KMS-11 (cell line): ENCODE measurements around the gene CHRD.

Experiments
- H2AFZ ChIP-seq: fragments of 200-600 bp; sonication (generic); 2 replicates; pipeline ENCODE4 v1.6.1; 2016; ENCODE audit warnings: antibody characterized with exemption, mixed run types, low read depth
- H3K27ac ChIP-seq: fragments of 200-600 bp; sonication (generic); 2 replicates; pipeline ENCODE4 v1.6.1; 2016; ENCODE audit warnings: mild to moderate bottlenecking, mixed run types
- H3K27me3 ChIP-seq: fragments of 200-600 bp; sonication (generic); 2 replicates; pipeline ENCODE4 v1.6.1; 2017; ENCODE audit warnings: mild to moderate bottlenecking, low read depth, mixed run types, moderate library complexity; ENCODE audit not compliant: insufficient read depth
- H3K36me3 ChIP-seq: fragments of 200-600 bp; sonication (generic); 2 replicates; pipeline ENCODE4 v1.6.1; 2017; ENCODE audit warnings: mild to moderate bottlenecking, mixed run types; ENCODE audit not compliant: insufficient read depth
- H3K4me1 ChIP-seq: fragments of 200-600 bp; sonication (generic); 2 replicates; pipeline ENCODE4 v1.6.1; 2016; ENCODE audit warnings: mild to moderate bottlenecking, low read depth, mixed run types; ENCODE audit not compliant: poor library complexity, severe bottlenecking
- H3K4me2 ChIP-seq: fragments of 200-600 bp; sonication (generic); 2 replicates; pipeline ENCODE4 v1.7.0; 2016; ENCODE audit warnings: mild to moderate bottlenecking, mixed run types
- H3K4me3 ChIP-seq: fragments of 200-600 bp; sonication (generic); IDR thresholded peaks from 2 replicates; pipeline ENCODE4 v1.6.1; 2017; ENCODE audit warnings: low read depth, low read length, mixed read lengths; ENCODE audit not compliant: insufficient read depth
- H3K79me2 ChIP-seq: fragments of 200-600 bp; sonication (generic); 2 replicates; pipeline ENCODE4 v1.6.1; 2016; ENCODE audit warnings: low read depth, mixed run types; ENCODE audit not compliant: insufficient read depth
- H3K9ac ChIP-seq: fragments of 200-600 bp; sonication (generic); 2 replicates; pipeline ENCODE4 v1.6.1; 2016; ENCODE audit warnings: mild to moderate bottlenecking, mixed run types
- H4K20me1 ChIP-seq: fragments of 200-600 bp; sonication (generic); 2 replicates; pipeline ENCODE4 v1.6.1; 2016; ENCODE audit warnings: mild to moderate bottlenecking, mixed run types; ENCODE audit not compliant: insufficient read depth
- TF ChIP-seq, protein P1 (sequence below): fragments of 200-600 bp; sonication (generic); conservative IDR thresholded peaks from 2 replicates; pipeline ENCODE4 v1.6.1; 2017; ENCODE audit warnings: low read depth, mild to moderate bottlenecking, antibody characterized with exemption, low read length, moderate library complexity, mixed read lengths

CHRD gene

DNA sequence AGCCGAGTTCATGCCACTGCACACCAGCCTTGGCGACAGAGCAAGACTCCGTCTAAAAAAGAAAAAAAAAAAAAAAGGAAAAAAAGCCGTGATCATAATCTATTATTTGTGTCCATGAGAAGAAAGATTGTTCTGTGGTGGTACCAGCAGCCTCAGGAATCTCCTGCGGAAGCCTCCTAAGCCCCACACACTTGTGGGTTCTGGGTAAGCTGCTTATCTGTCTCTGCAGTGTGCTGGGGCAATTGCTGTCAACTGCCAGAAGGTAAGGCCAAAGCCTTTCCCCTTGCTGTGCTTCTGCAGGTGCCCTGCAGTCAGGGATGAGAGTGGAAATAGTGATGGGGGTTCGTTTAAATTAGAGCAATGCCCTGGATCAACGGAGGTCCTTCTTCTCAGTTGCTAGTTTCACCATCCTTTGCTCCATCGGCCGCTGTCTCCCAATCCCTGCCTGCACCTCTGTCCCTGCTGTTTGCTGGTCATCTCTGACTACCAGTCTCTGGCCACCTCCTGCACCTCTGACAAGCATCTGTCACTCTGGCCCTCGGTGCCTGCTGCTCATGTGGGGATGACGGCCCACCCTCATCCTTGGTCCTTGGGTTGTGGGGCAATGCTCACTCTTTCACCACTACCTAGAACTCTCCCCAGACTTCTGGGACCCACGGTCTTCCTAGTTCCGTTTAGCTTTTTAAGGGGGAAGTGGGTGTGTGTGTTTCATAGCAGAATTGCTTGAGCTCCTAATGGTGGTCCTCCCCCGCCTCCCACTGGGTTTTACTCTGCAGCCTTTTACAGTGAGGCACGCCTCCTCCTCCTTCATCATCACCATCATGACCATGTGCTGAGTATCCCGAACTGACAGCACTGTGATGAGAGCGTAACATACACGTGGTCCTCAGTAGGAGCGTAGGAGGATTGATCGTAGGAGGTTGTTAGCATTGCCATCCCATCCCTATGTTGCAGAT, 25.5 kb downstream of the CHRD start:
- Histone ChIP-seq H3K27me3 (no peaks in the 10 kb centered on the region), H3K79me2 (no peaks in the 10 kb centered on the region), H2AFZ (no peak overlapping the region), H3K4me2 (no peak overlapping the region), H3K4me3 (no peak overlapping the region), H3K36me3 (no peaks in the 10 kb centered on the region), H3K4me1 (no peaks in the 10 kb centered on the region), H4K20me1 (no peaks in the 10 kb centered on the region), H3K27ac (no peak overlapping the region), H3K9ac (no peak overlapping the region)
- TF ChIP-seq, protein P1, sequence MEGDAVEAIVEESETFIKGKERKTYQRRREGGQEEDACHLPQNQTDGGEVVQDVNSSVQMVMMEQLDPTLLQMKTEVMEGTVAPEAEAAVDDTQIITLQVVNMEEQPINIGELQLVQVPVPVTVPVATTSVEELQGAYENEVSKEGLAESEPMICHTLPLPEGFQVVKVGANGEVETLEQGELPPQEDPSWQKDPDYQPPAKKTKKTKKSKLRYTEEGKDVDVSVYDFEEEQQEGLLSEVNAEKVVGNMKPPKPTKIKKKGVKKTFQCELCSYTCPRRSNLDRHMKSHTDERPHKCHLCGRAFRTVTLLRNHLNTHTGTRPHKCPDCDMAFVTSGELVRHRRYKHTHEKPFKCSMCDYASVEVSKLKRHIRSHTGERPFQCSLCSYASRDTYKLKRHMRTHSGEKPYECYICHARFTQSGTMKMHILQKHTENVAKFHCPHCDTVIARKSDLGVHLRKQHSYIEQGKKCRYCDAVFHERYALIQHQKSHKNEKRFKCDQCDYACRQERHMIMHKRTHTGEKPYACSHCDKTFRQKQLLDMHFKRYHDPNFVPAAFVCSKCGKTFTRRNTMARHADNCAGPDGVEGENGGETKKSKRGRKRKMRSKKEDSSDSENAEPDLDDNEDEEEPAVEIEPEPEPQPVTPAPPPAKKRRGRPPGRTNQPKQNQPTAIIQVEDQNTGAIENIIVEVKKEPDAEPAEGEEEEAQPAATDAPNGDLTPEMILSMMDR: no peak

DNA sequence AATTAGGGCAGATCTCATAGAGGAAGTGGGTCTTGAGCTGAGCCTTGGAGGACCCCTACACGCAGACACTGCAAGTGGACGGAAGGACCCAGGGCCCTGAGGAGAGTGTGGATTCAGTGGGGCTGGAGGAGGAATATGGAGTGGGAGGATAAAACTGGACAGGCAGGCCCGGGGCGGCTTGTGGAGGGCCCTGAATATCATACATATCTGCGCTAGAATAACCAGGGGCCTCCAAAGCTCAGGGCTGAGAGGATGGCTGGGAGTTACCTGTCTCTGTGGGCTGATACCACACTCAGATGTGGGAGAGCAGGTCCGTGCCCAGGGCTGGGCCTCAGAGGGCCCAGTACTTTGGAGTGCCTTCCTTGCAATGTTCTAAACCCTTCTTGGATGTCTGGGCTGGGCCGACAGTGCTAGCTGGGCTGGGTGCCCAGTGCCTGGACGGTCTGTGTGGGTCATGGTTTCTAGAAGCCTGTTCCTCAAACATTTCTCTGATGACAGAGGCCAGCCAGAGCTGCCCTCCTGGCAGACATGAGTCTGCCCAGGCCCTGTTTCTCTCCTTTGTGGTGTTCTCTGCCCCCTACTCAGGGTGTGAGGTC, 29.6 kb downstream of the CHRD start:
- H3K4me1 ChIP-seq: no peaks in the 10 kb centered on the region
- H4K20me1 ChIP-seq: no peaks in the 10 kb centered on the region
- no peaks in the 10 kb centered on the region for H3K36me3 ChIP-seq
- TF ChIP-seq, protein P1: no peak
- no peak overlapping the region for H3K9ac ChIP-seq
- H3K27ac ChIP-seq: no peak overlapping the region
- H3K27me3 ChIP-seq: no peaks in the 10 kb centered on the region
- no peak overlapping the region for H2AFZ ChIP-seq
- H3K4me3 ChIP-seq: no peak overlapping the region
- H3K4me2 ChIP-seq: no peak overlapping the region
- no peaks in the 10 kb centered on the region for H3K79me2 ChIP-seq

DNA sequence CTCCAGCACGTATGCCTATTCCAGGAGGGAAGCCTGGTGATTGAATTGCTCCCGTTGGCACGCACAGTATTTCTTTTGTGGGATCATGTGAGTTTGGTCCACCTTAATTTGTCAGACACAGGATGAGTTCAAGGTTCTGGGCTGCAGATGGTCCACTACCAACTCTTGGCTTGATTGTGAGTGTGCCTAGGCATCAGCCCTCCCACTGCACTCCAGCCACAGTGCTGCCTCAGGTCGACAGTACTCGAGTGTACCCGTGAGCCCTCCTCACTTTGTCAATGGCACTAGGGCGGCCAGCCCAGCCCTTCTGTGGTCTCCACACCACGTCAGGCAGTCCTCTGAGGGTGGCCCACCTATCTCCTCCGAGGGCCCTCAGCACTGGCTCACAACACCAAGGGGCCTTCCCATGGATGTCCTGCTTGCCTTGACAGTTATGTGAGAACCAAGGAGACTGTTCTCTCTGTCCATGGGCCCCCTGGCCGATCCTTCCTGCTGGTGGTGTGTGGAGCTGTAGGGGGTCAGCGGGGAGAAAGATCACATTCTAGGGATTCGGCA, 30.2 kb downstream of the CHRD start:
- TF ChIP-seq, protein P1: no peak
- Histone ChIP-seq H3K27ac (no peak overlapping the region), H3K79me2 (no peaks in the 10 kb centered on the region), H3K4me1 (no peaks in the 10 kb centered on the region), H2AFZ (no peak overlapping the region), H3K4me2 (no peak overlapping the region), H4K20me1 (no peaks in the 10 kb centered on the region), H3K9ac (no peak overlapping the region), H3K36me3 (no peaks in the 10 kb centered on the region), H3K27me3 (no peaks in the 10 kb centered on the region), H3K4me3 (no peak overlapping the region)

DNA sequence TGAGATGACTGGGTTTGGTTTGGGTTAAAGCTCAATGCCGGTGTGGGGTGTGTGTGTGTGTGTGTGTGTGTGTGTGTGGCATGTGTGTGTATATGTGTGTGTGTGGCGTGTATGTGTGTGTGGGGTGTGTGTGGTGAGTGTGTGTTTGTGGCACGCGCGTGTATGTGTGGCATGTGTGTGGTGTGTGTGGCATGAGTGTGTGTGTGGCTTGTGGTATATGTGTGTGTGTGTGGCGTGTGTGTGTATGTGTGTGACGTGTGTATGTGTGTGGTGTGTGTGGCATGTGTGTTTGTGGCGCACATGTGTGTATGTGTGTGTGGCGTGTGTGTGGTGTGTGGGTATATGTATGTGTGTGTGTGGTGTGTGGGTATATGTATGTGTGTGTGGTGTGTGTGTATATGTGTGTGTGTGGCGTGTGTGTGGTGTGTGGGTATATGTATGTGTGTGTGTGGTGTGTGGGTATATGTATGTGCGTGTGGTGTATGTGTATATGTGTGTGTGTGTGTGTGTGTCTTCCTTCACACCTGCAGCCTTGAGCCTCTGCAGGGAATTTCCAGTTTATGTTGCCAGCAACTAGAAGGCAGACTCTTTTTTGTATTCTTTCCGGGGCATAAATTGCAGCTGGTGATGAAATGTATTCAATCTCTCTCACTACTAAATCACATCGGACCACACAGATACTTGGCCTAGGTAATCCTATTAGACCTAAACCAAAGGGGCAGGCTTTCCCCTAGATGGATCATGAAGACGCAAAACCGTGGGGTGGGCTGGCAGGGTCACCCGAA, 34.8 kb downstream of the CHRD start:
- TF ChIP-seq, protein P1: no peak
- Histone ChIP-seq H3K27ac (no peak overlapping the region), H3K4me1 (no peaks in the 10 kb centered on the region)

More for the DNA sequence above, 34.8 kb downstream of the CHRD start:
- Histone ChIP-seq H3K4me2 (no peak overlapping the region; the same call in 1 of the 2 replicates), H3K79me2 (no peaks in the 10 kb centered on the region), H3K27me3 (no peaks in the 10 kb centered on the region), H3K9ac (no peak overlapping the region), H4K20me1 (no peaks in the 10 kb centered on the region), H3K4me3 (no peak overlapping the region), H3K36me3 (no peaks in the 10 kb centered on the region), H2AFZ (no peak overlapping the region)
